GM21529 (cell line): ENCODE measurements around the gene CTSF.
"Not testable (repeated sequence)": the region's sequence is repeated elsewhere in the genome, so short reads cannot be mapped to it uniquely, and the experiment has no call there.

ENCODE experiments used
- ATAC-seq: cut with Tn5 transposase; IDR thresholded peaks from one replicate; pipeline ENCODE4 v1.9.1; 2021; ENCODE audit not compliant: unreplicated experiment

CTSF gene

DNA sequence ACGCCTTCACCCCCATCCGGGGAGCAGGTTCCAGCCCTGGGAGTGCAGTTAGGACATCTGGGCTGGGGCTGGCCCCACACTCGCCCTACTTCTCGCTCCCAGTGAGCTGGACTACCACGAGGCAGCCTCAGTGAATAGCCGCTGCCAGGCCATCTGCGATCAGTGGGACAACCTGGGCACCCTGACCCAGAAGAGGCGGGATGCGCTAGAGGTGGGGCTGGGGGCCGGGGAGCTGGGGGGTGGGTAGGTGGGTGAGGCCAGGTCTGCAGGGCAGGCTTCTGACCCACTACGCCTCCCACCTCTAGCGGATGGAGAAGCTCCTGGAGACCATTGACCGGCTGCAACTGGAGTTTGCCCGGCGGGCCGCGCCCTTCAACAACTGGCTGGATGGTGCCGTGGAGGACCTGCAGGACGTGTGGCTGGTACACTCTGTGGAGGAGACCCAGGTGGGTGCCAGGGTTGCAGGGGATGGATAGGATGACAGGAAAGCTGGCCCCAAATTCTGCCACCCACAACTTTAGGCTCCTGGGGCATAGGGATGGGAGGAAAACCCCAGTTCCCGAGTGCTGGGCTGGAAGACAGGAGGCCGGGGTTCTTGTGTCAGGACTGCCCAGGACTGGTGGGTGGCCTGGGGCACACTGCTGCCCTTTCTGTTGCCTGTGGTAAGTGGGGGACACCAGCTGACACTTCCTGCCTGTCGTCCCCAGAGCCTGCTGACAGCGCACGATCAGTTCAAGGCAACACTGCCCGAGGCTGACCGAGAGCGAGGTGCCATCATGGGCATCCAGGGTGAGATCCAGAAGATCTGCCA lies 8.3 kb downstream of the CTSF start:
- no peak for ATAC-seq

DNA sequence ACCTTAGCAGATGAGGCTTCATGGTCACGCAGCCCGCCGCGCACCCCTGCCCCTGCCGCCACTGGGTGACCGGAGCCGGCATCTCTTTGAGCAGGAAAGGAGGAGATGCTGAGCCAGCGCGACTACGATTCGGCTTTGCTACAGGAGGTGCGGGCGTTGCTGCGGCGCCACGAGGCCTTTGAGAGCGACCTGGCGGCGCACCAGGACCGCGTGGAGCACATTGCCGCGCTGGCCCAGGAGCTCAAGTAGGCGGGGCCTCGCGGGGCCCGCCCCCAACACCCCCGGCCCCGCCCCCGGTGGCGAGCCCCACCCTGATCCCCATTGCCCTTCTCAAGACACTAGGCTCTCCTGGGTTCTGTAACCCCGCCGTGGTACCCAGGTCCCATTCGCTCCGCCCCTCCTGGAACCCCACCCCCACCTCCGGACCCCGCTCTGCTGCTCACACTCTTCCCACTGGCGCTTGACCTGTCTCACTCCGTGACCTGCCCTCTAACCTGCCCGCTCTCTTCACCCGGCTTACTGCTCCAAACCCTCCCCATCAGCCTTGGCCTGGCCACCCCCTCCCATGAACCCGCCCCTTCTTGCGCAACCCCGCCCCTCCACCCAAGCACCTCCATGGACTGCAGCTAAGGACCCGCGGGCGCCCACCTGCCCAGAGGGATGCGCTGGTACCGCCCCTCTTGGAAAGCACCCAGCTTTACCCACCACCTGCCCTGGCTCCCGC lies 9.1 kb downstream of the CTSF start:
- no peak for ATAC-seq

DNA sequence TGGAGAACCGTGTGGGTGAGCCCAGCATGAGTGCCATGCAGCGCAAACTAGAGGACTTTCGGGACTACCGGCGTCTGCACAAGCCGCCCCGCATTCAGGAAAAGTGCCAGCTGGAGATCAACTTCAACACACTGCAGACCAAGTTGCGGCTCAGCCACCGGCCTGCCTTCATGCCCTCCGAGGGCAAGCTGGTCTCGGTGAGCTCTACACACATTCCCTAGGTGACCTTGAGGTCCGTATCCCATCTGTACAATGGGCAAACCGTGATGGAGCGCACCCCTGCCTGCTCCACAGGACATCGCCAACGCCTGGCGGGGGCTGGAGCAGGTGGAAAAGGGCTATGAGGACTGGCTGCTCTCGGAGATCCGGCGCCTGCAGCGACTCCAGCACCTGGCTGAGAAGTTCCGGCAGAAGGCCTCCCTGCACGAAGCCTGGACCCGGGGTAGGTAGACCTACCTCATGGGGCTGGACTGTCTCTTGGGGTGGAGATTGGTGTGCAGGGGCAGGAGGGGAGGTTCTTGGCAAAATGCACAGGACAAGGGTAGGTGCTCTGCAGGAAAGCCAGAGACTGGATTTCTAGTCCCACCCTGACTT lies 10.6 kb downstream of the CTSF start:
- ATAC-seq = no peak

DNA sequence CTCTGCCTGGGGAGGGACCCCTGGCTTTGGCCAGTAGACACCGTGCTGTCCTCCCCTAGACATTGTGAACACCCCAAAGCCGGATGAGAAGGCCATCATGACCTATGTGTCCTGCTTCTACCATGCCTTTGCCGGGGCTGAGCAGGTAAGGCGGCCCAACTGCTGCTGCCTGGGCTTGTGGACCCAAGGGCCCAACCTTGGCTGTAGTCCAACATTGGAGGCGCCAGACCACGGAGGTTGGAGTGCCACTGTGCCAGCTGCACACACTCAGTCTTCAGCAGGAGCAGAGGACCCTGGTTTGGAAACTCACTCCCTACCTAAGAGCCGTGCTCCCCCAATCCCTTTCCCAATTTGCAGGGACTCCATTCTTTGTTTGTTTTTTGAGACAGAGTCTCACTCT lies 12.3 kb downstream of the CTSF start:
- no peak for ATAC-seq

DNA sequence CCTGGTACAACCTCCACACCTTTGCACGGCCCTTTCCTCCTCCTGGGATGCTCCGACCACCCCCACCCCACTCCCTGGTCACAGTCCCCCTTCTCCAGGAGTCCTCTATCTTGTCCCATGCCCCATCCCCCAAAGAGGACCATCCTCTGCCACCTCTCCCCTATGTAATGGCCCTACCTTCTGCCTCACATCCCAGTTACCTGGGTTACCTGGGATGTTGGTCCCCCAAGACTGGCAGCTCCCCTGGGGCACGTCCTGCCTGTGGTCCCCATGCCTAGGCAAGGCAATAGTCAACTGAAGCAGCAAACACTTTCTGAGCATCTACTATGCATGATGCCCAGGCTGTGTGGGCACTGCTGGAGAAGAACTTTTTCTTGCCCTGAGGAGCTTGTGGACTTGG lies 13.0 kb downstream of the CTSF start:
- no peak for ATAC-seq

DNA sequence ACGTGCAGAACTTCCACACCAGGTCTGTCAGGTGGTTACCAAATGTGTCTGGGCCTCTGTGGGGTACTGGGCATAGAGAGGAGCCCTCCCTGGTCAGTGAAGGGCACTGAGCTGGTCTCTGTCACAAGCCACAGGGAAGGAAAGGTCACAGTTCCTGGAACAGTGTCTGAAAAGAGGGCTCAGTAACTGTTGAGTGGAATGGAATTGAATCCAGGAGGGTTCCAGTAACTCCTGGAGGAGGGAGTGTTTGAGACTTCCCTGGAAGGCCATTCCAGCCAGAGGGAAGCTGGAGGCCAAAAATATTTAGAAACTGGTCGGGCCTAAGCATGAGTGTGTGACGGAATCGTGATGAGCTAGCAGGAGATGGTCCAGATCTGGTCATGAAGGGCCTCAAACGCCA lies 13.8 kb downstream of the CTSF start:
- ATAC-seq = no peak

DNA sequence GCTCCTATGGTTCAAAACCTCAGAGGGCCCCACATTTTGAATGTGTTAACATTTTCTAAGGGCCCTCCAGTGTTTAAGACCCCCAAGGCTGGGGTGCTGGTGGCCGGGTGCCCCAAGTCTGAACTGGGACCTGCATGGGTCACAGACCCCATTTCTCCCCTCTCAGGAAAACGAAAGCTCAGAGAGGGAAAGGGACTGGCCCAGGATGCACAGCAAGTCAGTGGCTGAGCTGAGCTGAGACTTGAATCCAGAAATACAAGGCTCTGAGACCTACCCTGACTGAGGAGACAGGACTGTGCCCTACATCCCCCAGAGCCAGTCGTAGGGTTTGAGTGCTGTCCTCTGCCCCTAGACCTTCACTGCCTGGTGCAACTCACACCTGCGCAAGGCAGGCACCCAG lies 17.5 kb downstream of the CTSF start:
- ATAC-seq = no peak

DNA sequence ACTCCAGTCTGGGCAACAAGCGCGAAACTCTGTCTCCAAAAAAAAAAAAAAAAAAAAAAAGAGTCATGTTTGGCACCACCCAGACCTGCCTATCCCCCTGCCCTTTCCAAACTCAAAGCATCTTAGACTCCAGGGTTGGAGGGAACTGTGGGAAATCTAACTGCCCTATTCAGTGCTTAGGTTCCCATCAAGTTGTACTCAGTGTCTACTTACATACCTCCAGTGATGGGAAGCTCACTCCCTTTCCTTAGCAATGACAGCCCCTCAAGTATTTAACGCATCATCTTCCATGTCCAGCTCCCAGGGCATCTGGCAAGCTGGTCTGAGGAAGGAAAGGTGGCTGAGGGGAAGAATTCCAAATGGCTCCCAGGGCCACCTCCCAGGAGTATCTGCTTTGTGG lies 18.7 kb downstream of the CTSF start:
- ATAC-seq = no peak

DNA sequence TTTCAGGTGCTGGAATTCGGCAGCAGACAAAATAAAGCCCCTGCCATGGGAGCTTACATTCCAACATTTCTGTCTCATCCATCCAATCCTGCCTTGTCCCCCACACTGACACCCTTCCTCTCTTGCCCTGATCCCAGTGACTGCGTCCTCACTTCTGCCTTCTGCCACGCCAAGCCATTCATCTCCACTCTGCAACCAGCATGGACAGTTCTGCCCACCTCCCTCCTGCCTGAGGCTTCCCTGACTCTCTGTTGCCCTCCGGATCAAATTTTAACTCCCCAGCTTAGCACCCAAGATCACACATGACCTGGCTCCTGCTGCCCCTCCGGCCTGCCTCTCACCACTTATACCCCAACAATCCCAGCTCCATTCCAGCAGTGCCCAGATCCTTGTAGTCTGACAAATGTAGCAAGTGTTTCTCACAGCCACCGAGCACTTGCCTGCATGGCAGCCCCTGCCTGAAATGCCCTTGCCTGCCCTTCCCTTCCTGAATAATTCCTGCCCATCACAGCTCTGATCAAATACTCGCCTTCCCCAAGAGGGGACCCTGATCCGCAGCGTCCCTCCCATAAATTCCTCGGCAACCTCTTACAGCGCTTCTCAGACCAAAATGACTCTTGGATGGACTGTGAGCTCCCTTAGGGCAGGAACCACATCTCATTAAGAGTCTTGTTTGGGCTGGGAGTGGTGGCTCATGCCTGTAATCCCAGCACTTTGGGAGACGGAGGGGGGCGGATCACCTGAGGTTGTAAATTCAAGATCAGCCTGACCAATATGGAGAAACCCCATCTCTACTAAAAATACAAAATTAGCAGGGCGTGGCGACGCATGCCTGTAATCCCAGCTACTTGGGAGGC lies 19.4 kb downstream of the CTSF start:
- ATAC-seq = no peak

DNA sequence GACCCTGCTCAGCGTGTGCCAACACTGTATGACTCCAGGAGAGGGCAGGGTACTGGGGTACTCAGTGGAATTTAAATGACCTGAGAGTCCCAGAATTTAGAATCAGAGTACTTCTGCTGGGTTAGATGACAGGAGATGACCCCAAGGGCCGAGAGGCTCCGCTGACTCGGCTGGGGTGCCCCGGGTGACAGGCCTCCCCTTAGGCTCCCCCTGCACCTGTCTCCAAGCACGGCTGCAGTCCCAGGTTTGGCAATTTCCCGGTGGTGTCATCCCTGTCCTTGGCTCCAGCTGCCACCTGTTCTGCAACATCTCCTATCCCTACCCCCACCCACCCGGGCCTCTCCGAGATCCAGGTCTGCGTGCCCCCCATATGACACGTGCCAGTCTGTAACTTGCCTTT lies 20.4 kb downstream of the CTSF start:
- ATAC-seq = no peak

DNA sequence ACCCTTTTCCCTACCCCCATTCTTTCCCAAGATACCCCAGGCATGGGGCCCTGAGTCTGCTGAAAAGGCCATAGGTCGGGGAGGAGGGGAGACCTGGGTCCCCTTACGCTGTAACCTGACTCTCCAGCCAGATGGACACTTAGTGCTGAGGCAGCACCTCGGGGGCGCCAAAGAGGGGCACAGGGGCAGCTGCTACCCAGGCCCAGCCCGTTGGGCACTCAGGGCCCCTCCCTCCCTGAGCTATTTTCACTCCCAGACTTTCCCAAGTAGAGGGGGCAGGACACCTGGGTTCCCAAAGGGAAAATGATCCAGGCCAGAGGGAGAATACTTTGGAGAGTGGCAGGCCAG lies 20.8 kb downstream of the CTSF start:
- no peak for ATAC-seq

DNA sequence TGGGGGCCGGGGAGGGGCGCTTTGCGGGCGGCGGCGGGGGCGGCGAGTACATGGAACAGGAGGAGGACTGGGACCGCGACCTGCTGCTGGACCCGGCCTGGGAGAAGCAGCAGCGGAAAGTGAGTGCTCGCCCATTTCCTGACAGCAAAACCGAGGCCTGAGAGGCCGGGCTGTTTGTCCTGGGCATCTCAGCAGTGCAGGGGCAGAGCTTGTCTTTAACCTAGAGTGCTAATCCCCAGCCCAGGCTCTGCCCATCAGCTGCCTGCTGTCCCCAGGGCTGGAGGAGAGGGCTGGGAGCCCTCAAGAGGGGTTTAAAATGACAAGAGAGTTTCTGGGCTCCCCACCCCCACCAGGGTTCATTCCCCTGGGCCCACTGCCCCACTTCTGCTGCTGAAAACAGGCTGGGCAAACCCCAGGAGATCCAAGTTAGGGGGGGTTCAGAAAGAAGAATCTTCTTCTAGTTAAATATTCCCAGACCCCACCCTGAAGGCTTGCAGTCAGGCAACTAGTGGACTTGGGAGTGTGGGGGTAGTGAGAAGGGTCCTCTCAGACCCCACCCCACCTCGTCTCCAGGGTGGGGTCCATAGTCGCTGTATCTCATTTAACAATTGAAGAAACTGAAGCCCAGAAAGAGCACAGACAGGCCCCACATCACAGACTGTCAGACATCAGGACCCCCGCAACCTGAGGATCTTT lies 21.3 kb downstream of the CTSF start:
- no peak for ATAC-seq

DNA sequence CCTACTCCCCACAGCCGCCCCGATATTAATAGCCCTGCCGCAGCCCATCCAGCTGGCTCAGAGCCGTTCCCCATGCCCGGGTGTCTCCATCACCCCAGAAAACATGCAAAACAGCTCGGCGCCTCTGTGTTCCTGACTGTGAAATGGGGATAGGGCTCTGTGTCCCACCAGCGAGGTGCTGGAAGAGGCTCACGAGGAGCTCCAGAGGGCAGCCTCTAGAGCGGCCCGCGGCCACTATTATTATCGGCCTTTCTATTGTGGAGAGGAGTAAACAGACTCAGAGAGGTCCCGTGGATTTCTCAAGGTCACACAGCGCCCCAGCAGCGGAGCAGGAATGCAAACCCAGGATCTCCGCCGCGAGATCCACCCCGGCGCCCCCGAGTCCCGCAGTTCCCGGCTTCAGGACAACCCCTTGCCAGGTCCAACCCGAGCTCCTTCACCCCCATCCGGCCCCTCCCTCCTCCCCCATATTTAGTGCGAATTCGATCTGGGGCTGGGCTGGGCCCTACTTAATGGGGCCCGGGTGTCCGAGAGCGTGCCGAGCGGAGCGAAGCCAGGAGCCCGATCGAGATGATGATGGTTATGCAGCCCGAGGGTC lies 21.9 kb downstream of the CTSF start, which contains the start of gene ACTN3:
ACTN3 (plus strand) TSS at position 536 of the 598 bp plus-strand sequence; CDS start at position 571, 35 bp downstream.
- no peak for ATAC-seq

DNA sequence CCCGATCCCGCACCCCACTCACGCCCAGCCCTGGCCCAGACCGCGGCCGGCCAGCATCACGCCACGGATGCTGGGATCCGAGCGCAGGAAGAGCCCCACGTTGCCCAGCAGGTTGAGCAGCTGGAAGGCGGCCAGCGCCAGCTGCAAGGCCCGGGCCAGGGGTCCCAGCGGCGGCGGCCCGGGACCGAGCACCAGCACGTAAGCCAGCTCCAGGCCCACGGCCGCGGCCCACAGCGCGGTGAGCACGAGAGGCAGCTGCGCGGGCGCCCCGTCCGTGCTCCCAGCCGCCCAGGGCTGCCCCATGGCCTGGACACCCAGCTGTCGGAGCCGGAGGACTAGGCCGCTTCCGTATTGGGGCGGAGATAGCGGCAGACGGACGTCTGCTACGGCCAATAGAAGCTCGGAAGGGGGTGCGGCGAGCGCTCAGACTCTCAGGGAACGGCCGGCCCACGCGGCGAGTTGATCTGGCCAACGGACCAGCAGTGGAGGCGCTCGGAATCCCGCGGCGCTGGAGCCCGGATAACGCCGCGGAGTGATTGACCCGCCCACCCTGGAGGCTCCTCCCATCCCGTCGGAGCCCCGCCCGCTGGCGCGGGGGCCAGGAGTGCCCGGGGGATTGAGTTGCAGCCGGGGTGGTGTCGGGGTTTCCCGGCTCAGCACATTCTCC lies 22.6 kb downstream of the CTSF start, which contains the start of gene ZDHHC24:
ZDHHC24 (minus strand) TSS at position 348 of the 667 bp plus-strand sequence; CDS start at position 303, 45 bp downstream.
- peak; percentile 88 for ATAC-seq

DNA sequence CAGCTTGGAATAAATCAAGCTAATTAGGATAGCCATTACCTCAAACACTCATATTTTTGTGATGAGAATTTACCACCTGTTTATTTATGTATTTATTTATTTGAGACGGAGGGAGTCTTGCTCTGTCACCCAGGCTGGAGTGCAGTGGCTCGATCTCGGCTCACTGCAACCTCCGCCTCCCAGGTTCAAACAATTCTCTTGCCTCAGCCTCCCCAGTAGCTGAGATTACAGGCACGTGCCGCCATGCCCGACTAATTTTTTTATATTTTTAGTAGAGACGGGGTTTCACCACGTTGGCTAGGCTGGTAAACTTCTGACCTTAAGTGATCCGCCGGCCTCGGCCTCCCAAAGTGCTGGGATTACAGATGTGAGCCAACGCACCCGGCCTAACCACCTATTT lies 23.5 kb downstream of the CTSF start:
- ATAC-seq = not testable (repeated sequence)

DNA sequence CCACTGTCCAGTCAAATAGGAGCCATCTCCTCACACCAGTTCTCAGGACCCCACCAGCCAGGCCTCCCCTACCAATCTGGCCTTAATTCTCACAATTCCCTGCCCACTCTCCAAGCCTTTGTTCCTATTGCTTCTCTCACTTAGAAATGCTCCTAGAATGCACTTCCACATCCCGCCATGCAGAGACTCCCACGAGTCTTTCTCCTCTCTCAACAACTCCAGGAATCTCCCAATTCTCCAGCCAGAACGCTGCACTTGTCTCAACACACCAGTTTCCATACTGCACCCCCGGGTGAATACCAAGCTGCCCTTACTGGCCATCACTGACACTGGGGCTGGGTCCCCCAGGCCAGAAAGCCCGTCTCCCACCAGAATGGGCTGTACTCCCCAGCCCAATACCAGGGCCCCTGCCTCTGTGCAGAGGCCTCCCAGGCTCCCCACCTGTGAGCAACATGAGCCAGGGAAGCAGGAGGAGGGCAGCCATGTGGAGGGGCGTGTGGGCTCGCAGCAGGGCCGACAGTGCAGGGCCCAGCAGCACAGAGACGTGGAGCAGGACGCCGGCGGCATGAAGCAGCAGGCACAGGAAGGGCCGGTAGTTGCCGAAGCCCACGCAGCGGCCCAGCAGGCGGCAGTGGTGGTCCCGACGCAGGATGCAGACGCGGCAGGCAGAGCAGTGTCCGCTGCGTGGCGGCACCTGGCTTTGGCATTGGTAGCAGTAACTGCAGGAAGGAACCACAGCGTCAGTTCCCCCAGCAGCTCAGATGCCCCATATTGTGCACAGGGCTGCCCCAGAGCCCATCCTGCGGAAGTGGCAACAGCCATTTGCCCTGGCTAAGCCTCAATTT lies 24.9 kb downstream of the CTSF start:
- peak; percentile 30 for ATAC-seq

DNA sequence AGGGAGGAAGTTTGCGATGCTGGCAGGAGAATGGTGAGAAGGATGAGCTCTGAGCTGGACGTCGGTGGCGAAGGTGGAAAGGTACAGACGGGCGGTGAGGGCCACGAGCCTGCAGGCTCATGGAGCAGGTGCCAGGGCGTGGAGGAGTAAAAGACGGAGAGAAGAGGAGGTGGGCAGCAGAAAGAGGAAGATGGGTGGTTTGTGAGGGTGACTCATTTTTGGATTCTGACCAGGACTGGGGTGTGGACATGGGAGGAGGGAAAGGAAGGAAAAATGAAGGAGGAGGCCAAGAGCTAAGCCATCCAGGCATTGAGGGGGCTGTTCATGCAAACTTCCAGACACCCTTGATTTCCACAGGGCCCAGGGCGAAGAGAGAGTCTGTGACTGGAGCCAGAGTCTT lies 26.0 kb downstream of the CTSF start:
- ATAC-seq = no peak

DNA sequence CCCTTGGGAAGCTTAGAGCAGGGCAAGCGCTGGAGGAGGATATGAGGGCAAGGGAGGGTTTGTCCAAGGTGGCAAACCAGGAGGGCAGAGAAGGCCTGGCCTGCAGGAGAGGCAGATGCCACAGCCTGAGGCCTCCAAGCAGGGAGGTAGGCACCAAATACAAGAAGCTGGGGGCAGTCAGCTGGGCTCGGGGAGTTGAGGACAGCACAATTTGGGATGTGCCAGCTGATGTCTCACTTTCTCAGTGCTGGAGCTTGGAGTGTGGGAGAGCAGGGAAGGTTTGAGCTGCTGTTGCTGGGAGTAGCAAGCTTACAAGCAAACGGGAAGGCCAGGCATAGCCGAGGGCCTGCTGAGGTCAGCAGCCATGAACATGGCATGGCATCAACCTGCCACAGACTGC lies 26.5 kb downstream of the CTSF start:
- ATAC-seq = no peak

DNA sequence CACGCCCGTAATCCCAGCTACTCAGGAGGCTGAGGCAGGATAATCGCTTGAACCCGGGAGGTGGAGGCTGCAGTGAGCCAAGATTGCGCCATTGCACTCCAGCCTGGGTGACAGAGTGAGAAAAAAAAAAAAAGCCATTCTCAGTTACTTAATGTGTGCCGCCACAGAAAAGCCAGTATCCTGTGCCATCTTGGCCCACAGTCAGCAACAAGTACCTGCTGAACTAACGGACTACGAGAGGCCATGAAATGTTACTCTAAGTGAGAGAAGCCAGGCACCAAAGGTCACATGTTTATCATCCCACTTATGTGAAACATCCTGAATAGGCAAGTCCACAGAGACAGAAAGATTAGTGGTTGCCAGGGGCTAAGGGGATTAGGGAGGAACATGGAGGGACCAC lies 27.8 kb downstream of the CTSF start:
- ATAC-seq = not testable (repeated sequence)
